HG02981 (cell line): ENCODE results near the gene CALML3.

Source experiments
- ATAC-seq: cut with Tn5 transposase; IDR thresholded peaks from one replicate; pipeline ENCODE4 v1.9.1; 2021; ENCODE audit warnings: mild to moderate bottlenecking, moderate library complexity; ENCODE audit not compliant: unreplicated experiment

Gene CALML3

DNA sequence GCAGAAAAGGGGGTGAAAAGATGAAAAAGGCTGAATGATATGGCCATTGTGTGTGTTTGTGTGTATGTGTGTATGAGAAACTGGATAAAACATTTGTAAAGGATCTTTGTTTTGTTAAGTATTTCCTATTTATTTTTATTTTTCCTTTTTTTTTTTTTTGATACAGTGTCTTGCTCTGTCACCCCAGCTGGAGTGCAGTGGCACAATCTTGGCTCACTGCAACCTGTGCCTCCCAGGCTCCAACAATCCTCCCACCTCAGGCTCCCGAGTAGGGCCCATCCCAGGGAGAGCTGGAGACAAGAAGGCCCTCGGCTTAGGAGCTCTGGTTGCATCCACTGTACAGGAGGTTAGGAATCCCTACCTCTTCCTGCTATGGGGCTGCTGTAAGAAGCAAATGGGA is 18.5 kb upstream of the CALML3 start:
- no peak for ATAC-seq

DNA sequence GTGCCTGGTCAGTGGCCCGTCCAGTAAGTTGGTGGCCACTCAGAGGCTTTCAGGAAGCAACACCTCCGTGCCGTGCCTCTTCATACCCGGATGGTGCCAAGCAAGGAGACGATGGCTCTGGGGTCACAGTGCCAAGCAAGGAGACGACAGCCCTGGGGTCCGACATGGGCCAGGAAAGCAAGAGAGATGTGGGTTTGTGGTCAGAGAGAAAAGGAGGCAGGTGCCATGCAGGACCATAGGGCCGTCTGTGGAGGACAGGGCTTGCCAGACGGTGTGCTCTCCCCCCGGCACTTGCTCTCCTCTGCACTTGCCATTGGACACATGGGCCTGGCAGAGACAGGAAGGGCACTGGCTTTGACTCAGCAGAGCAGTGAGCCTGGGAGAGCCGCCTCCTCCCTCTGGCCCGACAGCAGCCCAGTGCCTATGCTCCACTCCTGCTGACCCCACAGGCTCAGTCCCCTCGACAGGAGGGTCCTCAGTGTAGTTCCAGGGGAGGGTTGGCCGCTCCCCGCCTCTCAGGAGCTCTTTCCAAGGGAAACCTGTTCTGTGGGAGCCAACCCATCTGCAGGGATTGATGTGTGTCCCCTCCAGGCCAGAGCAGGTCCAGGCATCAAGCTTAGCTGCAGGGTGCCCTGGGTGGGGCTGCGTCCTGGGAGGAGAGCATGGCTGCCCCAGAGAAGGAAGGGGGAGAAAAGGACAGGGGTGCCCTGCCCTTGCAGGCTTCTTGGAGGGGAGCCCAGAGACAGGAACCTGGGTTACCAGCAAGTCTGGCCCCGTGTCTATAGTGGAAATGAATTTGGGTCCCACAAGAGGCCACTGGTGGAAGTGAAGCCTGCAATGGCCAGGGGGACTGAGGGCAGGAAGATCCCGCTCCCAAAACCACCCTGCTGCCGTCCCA is 17.8 kb upstream of the CALML3 start:
- no peak for ATAC-seq

DNA sequence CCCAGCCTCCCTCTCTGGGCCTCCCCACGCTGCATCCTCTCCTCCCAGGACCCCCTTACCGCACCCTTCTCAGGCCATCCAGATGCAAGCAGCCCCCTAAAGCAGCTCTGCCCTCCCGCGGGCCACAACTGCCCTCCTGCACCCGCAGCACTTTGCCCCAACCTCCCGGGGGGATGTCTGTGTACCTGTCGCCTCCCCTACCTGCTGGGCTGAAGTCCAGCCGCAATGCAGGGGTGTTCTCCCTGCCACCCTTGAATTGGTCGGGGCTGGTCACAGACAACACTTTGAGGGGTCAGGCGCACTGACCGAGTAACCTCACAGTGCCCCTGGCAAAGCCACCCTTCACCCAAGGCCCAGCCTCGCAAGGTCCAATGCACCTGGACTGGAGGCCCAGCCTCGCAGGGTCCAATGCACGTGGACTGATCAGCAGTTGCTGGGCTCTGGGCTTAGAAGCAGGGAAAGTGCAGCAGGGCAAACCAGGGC is 17.1 kb upstream of the CALML3 start:
- no peak for ATAC-seq

DNA sequence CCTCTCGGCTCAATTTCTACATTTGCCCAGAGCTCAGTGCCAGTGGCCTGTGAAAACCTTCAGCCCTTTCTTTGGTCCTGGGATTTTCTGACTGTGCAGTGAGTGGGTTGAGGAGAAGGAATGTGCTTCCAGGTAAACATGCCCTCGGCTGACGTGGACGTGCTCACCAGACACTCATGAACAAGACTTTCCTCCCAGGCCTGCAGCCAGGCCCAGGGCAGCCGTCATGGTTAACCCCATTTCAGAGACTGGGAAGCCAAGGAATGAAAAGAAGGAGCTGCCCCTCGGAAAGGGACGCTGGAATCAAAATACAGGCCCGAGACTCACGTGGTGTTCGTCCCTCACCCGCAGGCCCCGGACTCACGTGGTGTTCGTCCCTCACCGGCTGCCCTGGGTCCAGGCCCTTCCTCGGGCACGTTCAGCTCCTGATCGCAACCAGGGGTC is 16.6 kb upstream of the CALML3 start:
- ATAC-seq = no peak

DNA sequence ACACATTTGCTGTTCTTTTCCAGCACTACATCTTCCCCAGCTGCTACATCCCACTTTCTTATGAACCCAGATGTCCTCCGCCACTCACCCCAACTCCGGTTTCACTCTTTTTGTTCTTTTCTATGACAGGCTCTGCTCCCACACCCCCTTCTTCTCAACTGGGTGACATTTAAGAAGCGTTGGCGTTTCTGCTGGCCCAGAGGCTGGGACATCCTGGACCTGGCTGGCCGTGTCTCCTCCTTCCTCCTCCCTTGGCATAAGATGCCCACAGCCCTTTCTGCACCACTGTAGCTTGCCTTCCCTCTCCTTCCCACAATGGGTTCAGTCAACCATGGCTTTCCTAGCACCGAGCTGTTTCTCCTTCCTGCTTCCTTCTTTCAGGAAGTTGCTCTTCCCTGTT is 16.0 kb upstream of the CALML3 start:
- no peak for ATAC-seq

DNA sequence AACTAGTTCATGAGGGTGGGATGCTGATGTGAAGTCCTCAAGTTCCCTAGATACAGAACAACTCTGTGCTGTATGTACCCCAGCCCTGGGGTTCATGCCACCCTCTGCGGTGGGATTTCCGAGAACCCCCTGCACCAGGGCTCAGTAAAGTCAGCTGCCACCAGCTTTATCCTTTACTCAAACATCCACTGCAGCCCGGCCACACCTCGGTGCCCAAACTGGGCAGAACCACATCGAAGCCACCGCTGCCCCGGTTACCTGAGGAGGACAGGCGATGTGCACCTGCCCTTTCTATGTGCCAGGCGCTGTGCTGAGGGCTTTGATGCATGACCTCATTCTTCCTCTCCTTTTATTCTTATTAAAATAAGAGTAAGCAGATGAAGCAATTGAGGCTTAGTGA is 15.5 kb upstream of the CALML3 start:
- ATAC-seq = no peak

DNA sequence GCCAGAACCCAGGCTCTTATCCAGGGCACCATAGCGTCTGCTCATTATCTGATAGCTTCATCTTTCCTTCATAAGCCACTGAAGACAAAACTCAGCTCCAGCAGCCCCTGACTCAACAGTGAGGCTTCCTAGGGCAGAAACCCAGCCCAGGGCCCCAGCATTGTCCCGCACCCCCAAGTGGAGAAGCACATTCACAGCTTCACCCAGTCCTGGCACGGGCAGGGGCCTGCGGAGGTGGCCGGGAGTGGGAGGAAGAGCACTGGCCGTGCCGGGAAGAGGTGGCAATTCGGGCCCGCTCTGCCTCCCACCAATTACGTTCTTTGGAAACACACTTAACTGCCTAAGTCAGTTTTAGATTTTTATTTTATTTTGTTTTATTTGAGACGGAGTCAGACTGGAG is 15.1 kb upstream of the CALML3 start:
- no peak for ATAC-seq

DNA sequence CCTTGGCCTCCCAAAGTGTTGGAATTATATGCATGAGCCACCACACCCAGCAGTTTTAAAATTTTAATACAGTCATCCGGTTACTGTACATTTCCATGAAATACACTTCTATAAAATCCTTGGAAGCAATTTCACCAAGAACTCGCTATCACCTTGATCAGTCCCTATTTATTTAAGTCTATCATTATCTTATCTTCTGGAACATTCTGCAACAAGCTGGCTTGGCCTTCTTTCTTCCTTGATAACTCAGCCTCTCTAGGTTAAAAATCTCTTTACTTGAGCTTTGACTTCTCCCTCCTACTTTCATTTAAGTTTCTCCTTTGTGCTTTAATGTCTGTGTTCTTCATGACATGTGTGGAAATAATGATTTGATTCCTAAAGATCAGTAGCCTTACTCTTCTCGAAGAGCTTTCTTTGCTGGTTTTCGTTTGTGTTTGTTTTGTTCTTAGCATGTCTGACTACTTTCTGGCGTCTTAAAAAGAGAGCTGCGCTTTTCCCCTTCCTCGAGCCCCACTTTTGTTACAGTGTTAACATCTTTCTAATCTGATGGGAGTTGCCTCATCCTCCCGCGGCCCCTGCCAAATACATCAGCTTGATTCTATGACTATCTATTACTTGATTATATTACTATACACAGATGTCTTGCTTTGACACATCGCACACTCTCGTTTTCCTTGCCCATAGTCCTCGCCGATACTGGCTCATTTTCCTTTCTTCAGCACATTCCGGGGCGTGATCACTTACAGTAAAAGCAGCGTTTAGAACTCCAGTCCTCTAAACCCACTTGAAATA is 14.3 kb upstream of the CALML3 start:
- no peak for ATAC-seq

DNA sequence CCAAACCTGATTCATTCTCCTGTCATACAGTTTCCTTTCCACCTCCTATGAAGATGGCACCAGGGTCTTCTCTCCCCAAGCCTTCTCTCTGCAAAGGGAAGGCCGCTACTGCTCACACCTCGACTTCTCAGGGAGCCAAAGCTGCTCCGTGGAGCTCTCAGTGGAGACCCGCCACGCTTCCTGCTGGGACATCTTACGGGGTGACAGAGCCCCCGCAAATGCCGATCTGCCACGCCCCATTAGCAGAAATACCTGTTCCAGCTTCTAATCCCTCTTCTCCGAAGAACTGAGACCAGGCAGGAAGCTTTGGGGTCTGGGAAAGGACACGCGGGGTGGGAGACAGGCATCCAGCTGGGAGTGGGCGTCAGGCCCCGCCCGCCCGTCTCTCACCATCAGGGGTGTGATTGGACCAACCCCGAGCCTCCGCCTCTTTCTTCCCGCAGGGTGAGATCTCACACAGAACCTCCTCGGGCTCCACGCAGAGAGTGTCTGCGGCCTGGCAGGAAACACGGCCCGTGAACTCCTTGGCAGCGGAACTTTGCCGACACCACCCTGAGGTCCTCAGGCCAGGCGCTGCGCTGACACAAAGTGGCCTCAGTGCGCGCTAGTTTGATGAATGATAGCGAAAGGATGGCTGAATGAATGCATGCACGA is 13.4 kb upstream of the CALML3 start:
- no peak for ATAC-seq

DNA sequence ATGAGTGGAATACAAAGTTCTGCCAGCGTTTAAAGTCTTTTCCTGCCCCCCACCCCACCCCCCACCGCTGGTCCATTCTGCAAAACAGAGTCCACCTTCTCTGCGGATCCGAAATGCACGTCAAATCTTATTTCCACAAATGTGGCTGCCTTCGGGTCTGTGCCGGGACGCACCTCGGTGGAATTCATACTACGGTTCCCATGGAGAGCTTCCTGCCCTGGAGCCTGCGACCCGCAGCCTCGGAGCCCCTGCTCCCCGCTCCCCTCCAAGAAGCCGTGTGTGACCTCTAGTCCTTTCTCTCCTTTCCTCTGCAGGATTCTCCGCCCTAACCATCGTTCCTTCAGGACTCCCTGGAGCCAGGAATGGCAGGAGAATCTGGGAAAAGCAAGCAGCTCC is 12.9 kb upstream of the CALML3 start:
- no peak for ATAC-seq

DNA sequence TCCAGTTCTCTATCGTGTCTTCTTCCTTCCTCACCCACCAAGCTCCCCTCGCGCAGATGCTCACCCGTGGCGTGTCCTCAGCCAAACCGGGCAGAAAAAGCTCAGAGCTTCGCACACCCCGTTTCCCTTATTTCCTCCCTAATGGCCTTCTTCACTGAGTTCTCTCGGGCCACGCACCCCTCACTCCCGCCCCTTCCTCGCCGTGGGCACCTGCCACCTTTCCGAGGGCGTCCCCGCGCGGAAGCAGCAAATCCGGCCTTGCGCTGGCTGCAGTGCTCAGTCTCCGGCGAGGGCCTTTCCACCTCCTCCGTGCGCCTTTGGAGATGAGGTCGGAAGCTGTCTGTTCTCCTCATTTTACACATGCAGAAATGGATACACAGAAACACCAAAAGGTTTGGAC is 12.4 kb upstream of the CALML3 start:
- ATAC-seq = no peak

DNA sequence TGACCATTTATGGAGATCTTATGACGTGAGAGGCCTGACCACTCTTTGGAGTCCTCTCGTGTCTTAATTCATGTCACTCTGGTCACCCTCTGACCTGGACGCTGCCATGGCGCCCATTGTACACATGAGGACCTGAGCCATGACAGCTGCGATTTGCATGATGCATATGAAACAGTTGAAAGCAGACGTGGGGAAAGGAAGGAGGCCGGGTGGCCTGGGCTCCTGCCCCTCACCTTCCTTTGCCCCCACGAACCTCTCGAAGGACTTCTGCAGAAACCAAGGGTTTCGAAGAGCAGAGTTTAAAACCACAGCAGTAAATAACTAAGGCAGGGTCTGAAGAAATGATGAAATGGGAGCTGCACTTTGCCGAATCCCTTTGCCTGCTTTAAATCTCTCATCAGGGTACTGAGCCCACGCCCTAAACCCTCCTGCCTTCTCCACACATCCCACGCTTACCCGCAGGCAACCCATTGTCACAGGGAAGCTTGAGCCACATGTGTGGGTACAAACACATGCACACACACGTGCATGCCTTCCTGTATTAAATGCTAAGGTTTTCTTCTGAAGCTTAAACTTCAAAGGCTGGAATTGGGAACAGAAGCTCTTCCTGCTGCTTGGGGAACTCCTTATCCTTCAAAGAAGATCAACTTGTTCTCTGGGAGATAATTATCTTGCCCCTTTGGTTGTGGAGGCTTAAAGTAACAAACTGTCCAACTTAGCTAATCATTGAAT is 11.7 kb upstream of the CALML3 start:
- ATAC-seq = no peak

DNA sequence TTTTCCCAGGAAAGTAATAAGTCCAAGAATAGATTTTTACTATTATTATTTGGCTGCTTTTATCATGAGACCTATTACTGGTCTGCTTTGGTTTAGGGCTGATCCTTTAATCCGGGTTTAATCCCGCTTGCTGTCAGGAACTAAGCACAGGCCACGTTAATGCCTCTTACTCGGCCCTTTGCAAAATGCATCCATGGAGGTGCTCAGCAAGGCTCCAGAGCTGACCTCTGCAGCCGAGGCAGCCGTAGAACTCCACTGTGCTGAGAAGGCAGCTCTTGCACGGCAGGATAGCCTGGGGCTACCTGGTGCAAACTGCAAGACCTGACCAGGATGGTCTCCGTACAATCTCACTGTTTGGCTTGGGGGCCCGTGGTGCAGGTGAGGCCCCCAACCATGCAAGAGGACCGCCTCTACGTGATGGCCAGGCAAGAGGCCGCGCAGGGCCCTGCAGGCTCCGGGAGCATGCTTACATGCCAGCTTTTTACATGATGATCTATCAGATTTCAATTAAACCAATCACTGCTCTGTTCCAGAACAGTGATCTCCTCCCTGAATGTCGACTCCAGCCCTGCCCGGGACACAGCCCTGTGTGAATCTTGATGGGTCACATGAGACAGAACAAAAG is 10.4 kb upstream of the CALML3 start:
- no peak for ATAC-seq

DNA sequence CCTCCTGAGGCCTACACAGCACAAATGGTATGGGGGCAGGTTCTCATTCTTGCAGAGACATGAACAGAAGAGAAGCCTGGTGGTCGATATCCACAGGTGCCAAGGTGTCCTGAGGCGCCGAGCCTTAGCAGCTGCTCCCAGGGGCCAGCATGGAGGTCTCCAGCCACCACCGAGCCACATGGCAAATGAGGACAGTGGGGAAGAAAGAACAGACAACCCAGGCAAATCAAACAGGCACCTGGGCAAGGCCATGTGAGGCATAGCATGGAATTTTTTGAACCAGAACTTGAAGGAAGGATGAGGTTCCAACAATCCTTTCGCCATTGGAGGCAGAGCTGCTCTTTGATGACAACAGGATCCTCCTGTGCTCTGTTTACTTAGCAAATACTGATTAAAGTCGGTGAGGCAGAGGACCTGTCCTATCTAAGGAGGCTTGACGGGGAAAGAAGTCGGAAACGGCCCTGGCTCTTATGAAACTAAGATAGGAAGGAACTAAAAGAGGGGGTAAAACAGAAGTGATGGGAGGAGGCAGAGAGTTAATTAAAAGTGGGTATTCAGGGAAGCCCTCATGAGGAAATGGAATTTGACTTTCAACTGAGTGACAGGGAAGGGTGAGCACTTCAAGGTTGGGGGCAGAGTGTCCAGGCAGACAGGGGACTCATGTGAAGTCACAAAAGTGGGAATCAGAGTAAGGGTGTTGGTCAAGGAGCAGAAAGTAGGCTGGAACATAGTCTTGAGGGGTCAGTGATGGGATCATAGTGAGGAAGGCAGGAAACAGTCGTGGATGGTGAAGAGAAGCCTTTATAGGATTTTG is 8.6 kb upstream of the CALML3 start:
- ATAC-seq = no peak

DNA sequence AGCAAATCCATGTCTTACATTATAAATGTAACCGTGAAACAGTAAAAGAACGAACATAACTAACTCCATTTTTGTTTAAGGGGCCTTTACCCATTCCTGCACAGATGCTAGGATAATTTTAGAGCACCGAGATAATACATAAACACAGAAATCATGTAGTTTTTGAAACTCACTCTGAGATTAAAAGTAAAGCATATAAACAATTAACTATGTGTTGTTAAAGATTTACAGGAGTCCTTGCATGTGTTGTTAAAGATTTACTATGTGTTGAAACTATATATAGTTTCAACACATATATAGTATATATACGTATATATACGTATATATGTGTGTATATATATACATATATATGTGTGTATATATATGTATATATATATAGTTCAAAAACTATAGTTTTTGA is 7.2 kb upstream of the CALML3 start:
- ATAC-seq = no peak

DNA sequence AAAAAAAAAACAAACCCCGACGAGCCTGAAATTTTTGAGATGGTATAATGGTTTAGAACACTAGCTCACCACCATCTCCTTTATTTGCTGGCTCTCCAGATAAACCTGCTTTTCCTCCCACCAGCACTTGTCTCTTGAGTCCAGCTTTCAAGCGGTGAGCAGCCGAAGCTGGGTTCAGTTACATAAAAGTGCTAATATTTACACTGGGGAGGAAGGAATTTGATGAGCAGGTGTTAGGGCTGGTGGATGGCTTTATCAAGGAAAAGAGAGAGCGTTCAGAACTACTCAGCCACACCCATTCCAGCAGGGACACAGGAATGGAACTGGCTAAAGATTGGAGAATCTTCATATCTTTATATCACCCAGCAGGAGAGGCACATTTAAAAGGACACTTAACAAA is 6.6 kb upstream of the CALML3 start:
- ATAC-seq = no peak

DNA sequence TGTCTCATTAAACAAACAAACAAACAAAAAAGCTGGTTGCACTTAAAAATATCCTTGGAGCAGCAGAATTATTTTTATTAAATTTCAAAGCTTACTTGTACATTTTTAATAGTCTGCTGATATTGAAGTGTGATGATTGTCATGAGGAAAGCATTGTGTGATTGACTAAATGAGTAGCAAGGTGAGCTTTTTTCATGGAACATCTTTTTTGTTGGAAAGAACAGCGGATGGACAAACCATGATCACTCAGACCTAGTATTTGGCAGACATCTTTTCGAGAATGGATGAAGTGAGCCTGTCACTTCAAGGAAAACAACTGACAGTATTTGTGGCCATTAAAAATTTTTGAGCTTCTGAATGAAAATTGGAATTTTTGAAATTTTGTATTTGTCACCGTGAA is 5.7 kb upstream of the CALML3 start:
- no peak for ATAC-seq

DNA sequence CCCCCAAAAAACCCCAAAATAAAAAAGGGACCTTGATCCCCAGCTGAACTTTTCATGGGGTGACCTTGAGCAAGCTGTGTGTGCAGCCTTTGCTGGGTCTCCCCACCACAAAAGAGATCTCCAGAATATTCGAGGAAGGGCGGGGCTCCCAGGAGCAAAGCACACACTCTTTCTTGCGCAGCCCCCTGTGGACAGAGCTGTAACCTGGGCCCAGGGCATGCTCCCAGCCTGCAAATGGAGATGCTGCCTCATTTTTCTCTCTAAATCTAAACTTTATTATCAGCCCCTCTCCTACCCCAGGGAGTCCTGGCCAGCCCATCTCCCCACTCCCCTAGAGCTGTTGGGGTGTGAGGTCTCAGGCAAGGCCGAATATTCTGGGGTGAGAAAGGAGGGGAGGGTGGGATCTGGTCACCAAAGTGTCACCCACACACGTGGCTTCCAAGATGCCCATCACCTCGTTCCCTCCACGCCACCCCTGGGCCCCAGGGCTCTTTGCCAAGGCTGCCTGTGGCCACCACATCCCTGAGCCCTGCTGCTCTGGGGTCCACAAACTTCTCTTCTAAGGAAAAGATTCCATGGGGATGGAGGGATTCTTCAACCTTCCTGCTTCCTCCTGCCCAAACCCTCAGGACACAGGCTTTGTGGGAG is 1.7 kb upstream of the CALML3 start:
- no peak for ATAC-seq
